Measurements from ENCODE around the gene RAB43.

DNA sequence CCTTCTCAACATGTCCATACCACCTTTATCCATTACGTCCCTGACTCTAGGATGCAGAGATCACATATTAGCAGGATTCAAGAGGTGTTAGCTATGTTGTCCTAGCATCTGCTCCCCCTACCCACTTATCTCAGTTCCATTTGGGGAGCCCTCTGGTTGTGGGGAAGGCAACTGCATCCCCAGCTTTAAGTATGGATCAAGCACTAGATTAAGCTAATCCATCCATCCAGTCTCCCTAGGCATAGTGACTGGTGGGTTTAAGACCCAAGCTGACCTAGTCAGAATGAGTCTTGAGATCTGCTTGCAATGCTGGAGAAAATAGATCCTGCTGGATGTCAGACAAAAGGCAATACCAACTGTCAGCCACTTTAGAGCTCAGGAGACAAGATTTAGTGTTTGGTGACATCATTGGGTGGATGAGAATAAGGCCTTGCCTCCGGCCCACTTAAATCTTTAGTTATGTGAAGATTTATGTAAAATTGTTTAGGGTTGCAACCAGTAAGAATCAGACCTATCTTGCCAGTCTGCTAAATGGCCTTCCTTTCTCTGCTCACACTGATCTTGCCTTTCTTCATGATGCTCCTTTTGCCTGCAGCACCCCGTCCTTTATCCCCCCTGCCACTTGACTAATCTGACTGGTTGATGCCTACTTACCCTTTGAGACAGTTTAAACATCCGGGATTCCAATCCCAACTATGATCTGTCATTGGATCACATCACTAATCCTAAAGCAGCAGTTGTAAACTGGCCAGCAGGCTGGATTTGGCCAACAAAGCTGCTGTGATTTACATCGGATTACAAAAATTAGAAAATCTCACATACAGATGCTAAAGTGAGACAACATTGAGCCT lies 41.4 kb upstream of the RAB43 start:
- TF ChIP-seq POLR2A (IDR thresholded peaks at IDR 0.05) (no peak), CTCF (IDR thresholded peaks at IDR 0.05) (no peak), POLR2AphosphoS5 (IDR thresholded peaks at IDR 0.05; ENCODE audit: insufficient read depth in 1 of 2, low read depth in 1 of 2) (no peak)

Data from vagina (tissue), 2 donors.